WTC11 (cell line): ENCODE measurements around the gene RAPGEF5. TPM values are rescaled to one million over a fixed set of nuclear protein-coding genes. Genes with fewer than 3 reads are reported as not detected.

Experiments used
- ATAC-seq: fragments of 200-7000 bp; cut with Tn5 transposase; 2 replicates; pipeline ENCODE4 v1.10.0; 2021; ENCODE audit warnings: mild to moderate bottlenecking, moderate library complexity
- CTCF ChIA-PET: fragments of 300-600 bp; sonication (Branson Sonifier 250); formaldehyde crosslinking; loops from one replicate; lab custom pipeline; 2021; ENCODE audit warnings: antibody characterized with exemption; lab: Charles Lee
- POLR2A ChIA-PET: fragments of 350-600 bp; sonication (Branson Sonifier 250); formaldehyde crosslinking; loops from one replicate; lab custom pipeline; 2021; ENCODE audit warnings: antibody characterized with exemption; lab: Charles Lee
- DNase-seq: peaks from one replicate; pipeline ENCODE4 v3.0.0; 2021; ENCODE audit warnings: low spot score
- H3K27ac Mint-ChIP-seq: 2 replicates; pipeline ENCODE4 v1.8.0; 2021; ENCODE audit warnings: mixed read lengths
- H3K27me3 Mint-ChIP-seq: 2 replicates; pipeline ENCODE4 v1.8.0; 2021; ENCODE audit warnings: low read depth, mild to moderate bottlenecking, moderate library complexity, mixed read lengths
- H3K36me3 Mint-ChIP-seq: 2 replicates; pipeline ENCODE4 v1.8.0; 2021; ENCODE audit warnings: mixed read lengths
- H3K4me1 Mint-ChIP-seq: 2 replicates; pipeline ENCODE4 v1.8.0; 2022; ENCODE audit warnings: mixed read lengths
- H3K4me3 Mint-ChIP-seq: 2 replicates; pipeline ENCODE4 v1.8.0; 2021; ENCODE audit warnings: mild to moderate bottlenecking, moderate library complexity, mixed read lengths
- H3K9me3 Mint-ChIP-seq: 2 replicates; pipeline ENCODE4 v1.8.0; 2021; ENCODE audit warnings: mixed read lengths
- ARID4B ChIP-seq: sonication (generic); formaldehyde crosslinking; IDR thresholded peaks from 2 replicates; pipeline ENCODE4 v1.8.0; 2023; ENCODE audit warnings: missing genetic modification reagents, mild to moderate bottlenecking, borderline replicate concordance
- ATF3 ChIP-seq: sonication (generic); formaldehyde crosslinking; conservative IDR thresholded peaks from 2 replicates; pipeline ENCODE4 v1.8.1; 2022; ENCODE audit warnings: mild to moderate bottlenecking, missing genetic modification reagents
- CREM ChIP-seq: sonication (generic); formaldehyde crosslinking; IDR thresholded peaks from 2 replicates; pipeline ENCODE4 v1.8.1; 2022; ENCODE audit warnings: mild to moderate bottlenecking, missing genetic modification reagents, moderate library complexity
- FOXP1 ChIP-seq: sonication (generic); formaldehyde crosslinking; IDR thresholded peaks from 2 replicates; pipeline ENCODE4 v1.8.0; 2022; ENCODE audit warnings: missing genetic modification reagents, mild to moderate bottlenecking, moderate library complexity, borderline replicate concordance
- GTF2I ChIP-seq: fragments of 250-450 bp; sonication (Bioruptor Pico); conservative IDR thresholded peaks from 2 replicates; pipeline ENCODE4 v1.4.0; 2021; ENCODE audit warnings: mild to moderate bottlenecking
- IRF1 ChIP-seq: sonication (generic); formaldehyde crosslinking; IDR thresholded peaks from 2 replicates; pipeline ENCODE4 v1.8.0; 2023; ENCODE audit warnings: missing genetic modification reagents
- JAZF1 ChIP-seq: fragments of 250-450 bp; sonication (Bioruptor Pico); IDR thresholded peaks from 2 replicates; pipeline ENCODE4 v1.9.0; 2021; ENCODE audit warnings: moderate library complexity, mild to moderate bottlenecking, inconsistent platforms
- MYBL2 ChIP-seq: sonication (generic); formaldehyde crosslinking; IDR thresholded peaks from 2 replicates; pipeline ENCODE4 v1.8.1; 2023; ENCODE audit warnings: mild to moderate bottlenecking, moderate library complexity, missing genetic modification reagents
- NFE2L1 ChIP-seq: sonication (generic); formaldehyde crosslinking; IDR thresholded peaks from 2 replicates; pipeline ENCODE4 v1.8.1; 2023; ENCODE audit warnings: missing genetic modification reagents
- RELA ChIP-seq: sonication (generic); formaldehyde crosslinking; IDR thresholded peaks from 2 replicates; pipeline ENCODE4 v1.8.1; 2022; ENCODE audit warnings: missing genetic modification reagents, mild to moderate bottlenecking, borderline replicate concordance
- ZNF121 ChIP-seq: sonication (generic); formaldehyde crosslinking; IDR thresholded peaks from 2 replicates; pipeline ENCODE4 v1.8.0; 2023; ENCODE audit warnings: missing genetic modification reagents
- ZNF263 ChIP-seq: sonication (generic); formaldehyde crosslinking; IDR thresholded peaks from 2 replicates; pipeline ENCODE4 v1.8.1; 2022; ENCODE audit warnings: low read depth, mild to moderate bottlenecking, moderate library complexity, missing genetic modification reagents
- ZNF425 ChIP-seq: fragments of 250-450 bp; sonication (Bioruptor Pico); conservative IDR thresholded peaks from 2 replicates; pipeline ENCODE4 v1.9.0; 2021; ENCODE audit warnings: mild to moderate bottlenecking
- total RNA-seq: library from RNA; stranded (reverse); gene quantifications from 3 replicates; pipeline ENCODE4 v1.2.3, GENCODE V29; 2021
- TF ChIP-seq, protein P1 (sequence below): sonication (generic); formaldehyde crosslinking; IDR thresholded peaks from 2 replicates; pipeline ENCODE4 v1.8.1; 2022; ENCODE audit warnings: low read depth, missing genetic modification reagents, borderline replicate concordance
- TF ChIP-seq, protein P2 (sequence below): sonication (generic); formaldehyde crosslinking; IDR thresholded peaks from 2 replicates; pipeline ENCODE4 v1.8.1; 2022; ENCODE audit warnings: mild to moderate bottlenecking, moderate library complexity, missing genetic modification reagents
- TF ChIP-seq, protein P3 (sequence below): fragments of 250-450 bp; sonication (Bioruptor Pico); IDR thresholded peaks from 2 replicates; pipeline ENCODE4 v1.8.0; 2021; ENCODE audit warnings: mild to moderate bottlenecking
- TF ChIP-seq, protein P4 (sequence below): sonication (generic); formaldehyde crosslinking; IDR thresholded peaks from 2 replicates; pipeline ENCODE4 v1.8.1; 2023; ENCODE audit warnings: mild to moderate bottlenecking, missing genetic modification reagents, moderate library complexity

The RAPGEF5 gene
- total RNA-seq, 1 experiment from 2014 or later = 12.3 TPM

DNA sequence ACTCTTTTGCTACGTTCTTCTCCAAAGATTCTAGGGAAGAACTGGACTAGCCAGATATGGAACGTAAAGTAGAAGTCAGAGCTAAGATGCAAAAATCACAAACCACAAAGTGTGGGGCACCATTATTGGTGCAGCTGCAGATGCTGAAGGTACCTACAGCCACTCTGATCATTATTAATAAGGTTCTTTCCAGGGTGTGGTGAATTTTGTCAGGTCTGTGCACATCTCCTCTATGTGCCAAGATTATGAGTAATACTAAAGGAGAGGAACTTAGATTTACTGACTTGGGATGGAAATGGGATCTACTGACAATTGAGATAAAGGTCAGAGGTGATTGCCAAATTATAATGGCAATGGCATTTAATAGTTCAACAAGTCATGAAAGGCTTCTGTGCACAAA, 148.2 kb downstream of the RAPGEF5 start (continued):
- TF ChIP-seq, protein P1, sequence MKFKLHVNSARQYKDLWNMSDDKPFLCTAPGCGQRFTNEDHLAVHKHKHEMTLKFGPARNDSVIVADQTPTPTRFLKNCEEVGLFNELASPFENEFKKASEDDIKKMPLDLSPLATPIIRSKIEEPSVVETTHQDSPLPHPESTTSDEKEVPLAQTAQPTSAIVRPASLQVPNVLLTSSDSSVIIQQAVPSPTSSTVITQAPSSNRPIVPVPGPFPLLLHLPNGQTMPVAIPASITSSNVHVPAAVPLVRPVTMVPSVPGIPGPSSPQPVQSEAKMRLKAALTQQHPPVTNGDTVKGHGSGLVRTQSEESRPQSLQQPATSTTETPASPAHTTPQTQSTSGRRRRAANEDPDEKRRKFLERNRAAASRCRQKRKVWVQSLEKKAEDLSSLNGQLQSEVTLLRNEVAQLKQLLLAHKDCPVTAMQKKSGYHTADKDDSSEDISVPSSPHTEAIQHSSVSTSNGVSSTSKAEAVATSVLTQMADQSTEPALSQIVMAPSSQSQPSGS = no peak
- TF ChIP-seq, protein P2, sequence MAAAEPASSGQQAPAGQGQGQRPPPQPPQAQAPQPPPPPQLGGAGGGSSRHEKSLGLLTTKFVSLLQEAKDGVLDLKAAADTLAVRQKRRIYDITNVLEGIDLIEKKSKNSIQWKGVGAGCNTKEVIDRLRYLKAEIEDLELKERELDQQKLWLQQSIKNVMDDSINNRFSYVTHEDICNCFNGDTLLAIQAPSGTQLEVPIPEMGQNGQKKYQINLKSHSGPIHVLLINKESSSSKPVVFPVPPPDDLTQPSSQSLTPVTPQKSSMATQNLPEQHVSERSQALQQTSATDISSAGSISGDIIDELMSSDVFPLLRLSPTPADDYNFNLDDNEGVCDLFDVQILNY = no peak

DNA sequence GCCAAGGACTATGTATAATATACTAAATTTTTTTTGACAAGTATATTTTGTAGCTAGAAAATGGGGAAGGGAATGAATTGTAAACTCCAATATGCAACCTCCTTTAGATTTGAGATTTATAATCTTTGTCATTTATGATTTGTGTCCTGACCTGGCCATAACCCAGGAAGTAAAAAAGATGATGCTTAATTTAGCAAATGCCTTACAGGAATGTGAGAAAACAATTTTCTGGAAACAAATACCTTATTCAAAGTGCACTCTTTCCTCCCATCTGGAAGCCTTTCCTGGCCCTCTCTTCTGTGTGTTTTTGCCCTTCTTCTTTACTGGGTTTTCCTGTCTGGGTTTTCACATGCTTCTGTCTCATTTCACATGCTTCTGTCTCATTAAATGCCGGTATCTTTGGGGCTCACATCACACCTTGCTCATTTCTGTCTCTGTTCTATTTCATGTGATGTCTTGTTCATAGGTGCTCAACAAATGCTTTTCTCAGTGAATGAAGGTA, 149.2 kb downstream of the RAPGEF5 start:
- Mint-ChIP-seq H3K36me3 (no peaks in the 10 kb centered on the region), H3K4me3 (no peak overlapping the region), H3K9me3 (no peaks in the 10 kb centered on the region)
- no peak for ATAC-seq
- CTCF ChIA-PET = no interaction called here
- TF ChIP-seq ZNF263 (CRISPR knock-in tag) (no peak), MYBL2 (CRISPR knock-in tag) (no peak), CREM (CRISPR knock-in tag) (no peak), ATF3 (CRISPR knock-in tag) (no peak)
- TF ChIP-seq, protein P3, sequence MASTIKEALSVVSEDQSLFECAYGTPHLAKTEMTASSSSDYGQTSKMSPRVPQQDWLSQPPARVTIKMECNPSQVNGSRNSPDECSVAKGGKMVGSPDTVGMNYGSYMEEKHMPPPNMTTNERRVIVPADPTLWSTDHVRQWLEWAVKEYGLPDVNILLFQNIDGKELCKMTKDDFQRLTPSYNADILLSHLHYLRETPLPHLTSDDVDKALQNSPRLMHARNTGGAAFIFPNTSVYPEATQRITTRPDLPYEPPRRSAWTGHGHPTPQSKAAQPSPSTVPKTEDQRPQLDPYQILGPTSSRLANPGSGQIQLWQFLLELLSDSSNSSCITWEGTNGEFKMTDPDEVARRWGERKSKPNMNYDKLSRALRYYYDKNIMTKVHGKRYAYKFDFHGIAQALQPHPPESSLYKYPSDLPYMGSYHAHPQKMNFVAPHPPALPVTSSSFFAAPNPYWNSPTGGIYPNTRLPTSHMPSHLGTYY (CRISPR knock-in tag) = no peak
- TF ChIP-seq, protein P4, sequence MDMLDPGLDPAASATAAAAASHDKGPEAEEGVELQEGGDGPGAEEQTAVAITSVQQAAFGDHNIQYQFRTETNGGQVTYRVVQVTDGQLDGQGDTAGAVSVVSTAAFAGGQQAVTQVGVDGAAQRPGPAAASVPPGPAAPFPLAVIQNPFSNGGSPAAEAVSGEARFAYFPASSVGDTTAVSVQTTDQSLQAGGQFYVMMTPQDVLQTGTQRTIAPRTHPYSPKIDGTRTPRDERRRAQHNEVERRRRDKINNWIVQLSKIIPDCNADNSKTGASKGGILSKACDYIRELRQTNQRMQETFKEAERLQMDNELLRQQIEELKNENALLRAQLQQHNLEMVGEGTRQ (CRISPR knock-in tag) = no peak
- TF ChIP-seq, all 79 proteins: peak for 0
- POLR2A ChIA-PET = no interaction called here
- DNase-seq = no peak
- H3K27me3 Mint-ChIP-seq = no peaks in the 10 kb centered on the region
- no peaks in the 10 kb centered on the region for H3K4me1 Mint-ChIP-seq
- no peak overlapping the region for H3K27ac Mint-ChIP-seq

DNA sequence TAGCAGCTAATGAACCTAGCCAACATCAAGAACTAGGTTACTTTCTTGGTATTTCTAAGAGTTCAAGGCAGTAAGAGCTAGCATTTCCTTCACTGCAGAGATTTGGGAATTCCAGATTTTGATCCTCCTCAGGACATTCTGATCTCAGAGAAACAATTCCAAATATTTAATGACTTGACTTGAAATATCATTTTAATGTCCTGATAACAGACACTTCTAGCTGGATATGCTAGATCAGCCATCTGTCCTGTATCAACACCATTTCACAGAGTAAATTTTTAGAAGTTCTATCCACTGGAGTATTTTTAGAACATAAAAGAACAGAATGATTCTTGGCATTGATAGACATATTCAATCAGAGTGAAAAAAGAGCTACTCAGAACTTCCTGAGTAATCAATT, 151.3 kb downstream of the RAPGEF5 start:
- Mint-ChIP-seq H3K36me3 (no peaks in the 10 kb centered on the region), H3K4me3 (no peak overlapping the region), H3K4me1 (no peaks in the 10 kb centered on the region), H3K27ac (no peak overlapping the region), H3K27me3 (no peaks in the 10 kb centered on the region), H3K9me3 (no peaks in the 10 kb centered on the region)
- no peak for TF ChIP-seq NFE2L1 (CRISPR knock-in tag)
- ATAC-seq (no peak), DNase-seq (no peak)
- POLR2A ChIA-PET = no interaction called here
- CTCF ChIA-PET = interaction anchor here (1.6 kb wide), 1 partner anchor 96 kb away, joined by 6 read pairs; no protein-coding TSS in a partner anchor

DNA sequence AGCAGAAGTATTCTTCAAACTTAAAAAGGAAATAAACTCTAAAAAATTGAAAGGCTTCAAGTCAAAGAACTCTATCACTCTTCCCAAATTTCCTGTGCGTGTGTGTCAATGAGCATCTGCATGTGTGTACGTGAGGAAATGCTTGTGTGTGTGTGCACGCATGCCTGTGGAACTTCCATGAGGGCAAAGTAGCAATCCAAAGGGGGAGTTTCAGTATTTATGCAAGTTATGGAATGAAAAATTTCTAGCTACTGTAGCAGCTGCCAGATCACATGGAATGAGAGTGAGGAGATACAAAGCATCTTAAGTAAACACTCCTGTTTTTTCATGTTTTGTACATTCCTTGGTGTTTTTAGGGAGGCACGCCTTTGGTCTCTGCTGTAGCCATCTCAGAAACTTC, 152.6 kb downstream of the RAPGEF5 start:
- H3K36me3 Mint-ChIP-seq = no peaks in the 10 kb centered on the region
- H3K9me3 Mint-ChIP-seq = no peaks in the 10 kb centered on the region
- ATAC-seq (no peak), DNase-seq (no peak)
- H3K4me3 Mint-ChIP-seq = no peak overlapping the region
- peak overlapping the region; percentile 39; the same call in 1 of the 2 replicates for H3K27ac Mint-ChIP-seq
- ChIA-PET POLR2A (no interaction called here), CTCF (no interaction called here)
- TF ChIP-seq ATF3 (CRISPR knock-in tag) (no peak), ZNF425 (no peak), FOXP1 (CRISPR knock-in tag) (no peak), ZNF121 (CRISPR knock-in tag) (no peak), ARID4B (CRISPR knock-in tag) (no peak), RELA (CRISPR knock-in tag) (no peak), GTF2I (no peak), IRF1 (no peak), JAZF1 (CRISPR knock-in tag) (no peak)
- H3K27me3 Mint-ChIP-seq = no peaks in the 10 kb centered on the region
- H3K4me1 Mint-ChIP-seq = no peaks in the 10 kb centered on the region
